Omental fat pad (tissue), 4 donors: Measurements from ENCODE around the gene NSL1. TPM values are rescaled to one million over a fixed set of nuclear protein-coding genes. Genes with fewer than 3 reads are reported as not detected.

ENCODE experiments used
- ATAC-seq: fragments of 150-250 bp; one replicate; pipeline ENCODE4 v1.9.1; 2016; ENCODE audit warnings: mild to moderate bottlenecking, moderate library complexity; ENCODE audit not compliant: low FRiP score
- DNase-seq: peaks from one replicate; pipeline ENCODE4 v3.0.0-alpha.2; 2019; ENCODE audit warnings: low spot score
- total RNA-seq, 4 donors: library from RNA; depleted of rRNA; stranded (reverse); fragments of >200 nt; gene quantifications; one replicate each; pipeline ENCODE4 v1.1.0, GENCODE V29; 2016
- TF ChIP-seq, protein P1 (sequence below), 3 donors: fragments of 450-650 bp; IDR thresholded peaks; one replicate each; pipeline ENCODE4 v1.5.1; 2016 to 2017; ENCODE audit warnings: antibody characterized with exemption in 3 of 3, mild to moderate bottlenecking in 3 of 3, moderate library complexity in 2 of 3

NSL1 gene
- total RNA-seq, 4 donors from 2014 or later, result 17.8 to 32.2 (median 27.3) TPM

GRCh38 chr1:212710566-212710965 lies 81.0 kb downstream of the NSL1 start:
- DNase-seq (no peak), ATAC-seq (no peak)
- TF ChIP-seq, protein P1, sequence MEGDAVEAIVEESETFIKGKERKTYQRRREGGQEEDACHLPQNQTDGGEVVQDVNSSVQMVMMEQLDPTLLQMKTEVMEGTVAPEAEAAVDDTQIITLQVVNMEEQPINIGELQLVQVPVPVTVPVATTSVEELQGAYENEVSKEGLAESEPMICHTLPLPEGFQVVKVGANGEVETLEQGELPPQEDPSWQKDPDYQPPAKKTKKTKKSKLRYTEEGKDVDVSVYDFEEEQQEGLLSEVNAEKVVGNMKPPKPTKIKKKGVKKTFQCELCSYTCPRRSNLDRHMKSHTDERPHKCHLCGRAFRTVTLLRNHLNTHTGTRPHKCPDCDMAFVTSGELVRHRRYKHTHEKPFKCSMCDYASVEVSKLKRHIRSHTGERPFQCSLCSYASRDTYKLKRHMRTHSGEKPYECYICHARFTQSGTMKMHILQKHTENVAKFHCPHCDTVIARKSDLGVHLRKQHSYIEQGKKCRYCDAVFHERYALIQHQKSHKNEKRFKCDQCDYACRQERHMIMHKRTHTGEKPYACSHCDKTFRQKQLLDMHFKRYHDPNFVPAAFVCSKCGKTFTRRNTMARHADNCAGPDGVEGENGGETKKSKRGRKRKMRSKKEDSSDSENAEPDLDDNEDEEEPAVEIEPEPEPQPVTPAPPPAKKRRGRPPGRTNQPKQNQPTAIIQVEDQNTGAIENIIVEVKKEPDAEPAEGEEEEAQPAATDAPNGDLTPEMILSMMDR (IDR thresholded peaks at IDR 0.05), result no peak

GRCh38 chr1:212703991-212704564 lies 87.5 kb downstream of the NSL1 start:
- TF ChIP-seq, protein P1 (IDR thresholded peaks at IDR 0.05), result no peak
- ATAC-seq (no peak), DNase-seq (no peak)

GRCh38 chr1:212702672-212703071 lies 88.9 kb downstream of the NSL1 start:
- ATAC-seq (no peak), DNase-seq (no peak)
- TF ChIP-seq, protein P1 (IDR thresholded peaks at IDR 0.05), result no peak

DNA sequence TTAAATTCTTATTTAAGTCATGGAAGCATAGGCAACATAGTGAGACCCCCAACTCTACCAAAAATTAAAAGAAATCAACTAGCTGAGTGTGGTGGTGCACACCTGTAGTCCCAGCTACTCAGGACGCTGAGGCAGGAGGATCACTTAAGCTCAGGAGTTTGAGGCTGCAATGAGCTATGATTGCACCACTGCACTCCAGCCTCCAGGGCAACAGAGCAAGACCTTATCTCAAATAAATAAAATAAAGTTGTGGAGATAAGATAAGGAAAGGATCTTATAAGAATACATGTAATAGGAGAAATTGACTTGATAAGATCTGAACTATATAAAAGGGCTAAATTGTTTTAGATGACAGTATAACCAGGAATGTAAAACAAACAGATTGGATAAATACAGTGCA lies 89.7 kb downstream of the NSL1 start:
- TF ChIP-seq, protein P1 (IDR thresholded peaks at IDR 0.05), result no peak
- no peak for DNase-seq
- no peak for ATAC-seq

- DNase-seq, result peak; percentile 50
- TF ChIP-seq, protein P1 (IDR thresholded peaks at IDR 0.05), result no peak
- peak; percentile 49 for ATAC-seq
Measured at GRCh38 chr1:212700892-212701819, 90.4 kb downstream of the NSL1 start.

GRCh38 chr1:212700223-212700891 lies 91.2 kb downstream of the NSL1 start:
- peak; percentile 38 for DNase-seq
- peak; percentile 67 for ATAC-seq
- TF ChIP-seq, protein P1 (IDR thresholded peaks at IDR 0.05), result no peak
